HEK293T (cell line): Measurements from ENCODE around the gene TOMM7.

ENCODE experiments used
- CTBP1 ChIP-seq: fragments of 450-650 bp; IDR thresholded peaks from 2 replicates; pipeline ENCODE4 v1.6.1; 2016; ENCODE audit warnings: borderline replicate concordance
- LEF1 ChIP-seq: fragments of 450-650 bp; IDR thresholded peaks from 2 replicates; pipeline ENCODE4 v1.6.1; 2017; ENCODE audit warnings: mild to moderate bottlenecking, borderline replicate concordance

GRCh38 chr7:22802426-22802825 lies 20.2 kb downstream of the TOMM7 start:
- TF ChIP-seq LEF1 (no peak), CTBP1 (no peak)
